Epithelial cell of proximal tubule (primary cell): ENCODE results near the gene MYL2. TPM values are rescaled to one million over a fixed set of nuclear protein-coding genes. Genes with fewer than 3 reads are reported as not detected.

Experiments
- DNase-seq: peaks from one replicate; pipeline ENCODE4 v3.0.0-alpha.2; 2011; ENCODE audit warnings: low read depth
- H3K4me3 ChIP-seq: 2 replicates; pipeline ENCODE4 v1.5.1; 2011; ENCODE audit warnings: low read depth, mild to moderate bottlenecking, low read length
- CTCF ChIP-seq: conservative IDR thresholded peaks from 2 replicates; pipeline ENCODE4 v1.5.1; 2012; ENCODE audit warnings: low read depth, mild to moderate bottlenecking, low read length
- total RNA-seq: library from RNA; depleted of rRNA; stranded (reverse); fragments of >200 nt; gene quantifications from 2 replicates; pipeline ENCODE4 v1.2.3, GENCODE V29; 2015

MYL2 gene
- total RNA-seq, 1 donor from 2014 or later, result not detected

GRCh38 chr12:110880651-110881050 is 39.7 kb downstream of the MYL2 start:
- H3K4me3 ChIP-seq, result no peak overlapping the region
- TF ChIP-seq CTCF, result no peak
- DNase-seq, result no peak

GRCh38 chr12:110874781-110875180 is 45.6 kb downstream of the MYL2 start:
- DNase-seq, result no peak
- H3K4me3 ChIP-seq, result no peak overlapping the region
- no peak for TF ChIP-seq CTCF

- H3K4me3 ChIP-seq, result no peak overlapping the region
- TF ChIP-seq CTCF, result no peak
- DNase-seq, result no peak
These were observed 46.0 kb downstream of the MYL2 start for GRCh38 chr12:110874351-110874750.

- DNase-seq, result no peak
These were observed 48.3 kb downstream of the MYL2 start for GRCh38 chr12:110872100-110872499.

GRCh38 chr12:110869803-110870202 is 50.6 kb downstream of the MYL2 start:
- DNase-seq, result no peak
- TF ChIP-seq CTCF, result no peak
- H3K4me3 ChIP-seq, result no peak overlapping the region

More at GRCh38 chr12:110872100-110872499, 48.3 kb downstream of the MYL2 start:
- H3K4me3 ChIP-seq, result no peak overlapping the region
- no peak for TF ChIP-seq CTCF

- no peak for DNase-seq
- no peak overlapping the region for H3K4me3 ChIP-seq
- no peak for TF ChIP-seq CTCF
These were observed 51.4 kb downstream of the MYL2 start for GRCh38 chr12:110869026-110869425.

GRCh38 chr12:110865521-110865920 is 54.9 kb downstream of the MYL2 start:
- no peak for DNase-seq
- no peak overlapping the region for H3K4me3 ChIP-seq
- no peak for TF ChIP-seq CTCF
